Measurements from ENCODE around the gene HHIPL1.
A peak's percentile ranks its signal among the peaks of the same experiment; 100 is the strongest.
"Not testable (repeated sequence)": the region's sequence is repeated elsewhere in the genome, so short reads cannot be mapped to it uniquely, and the experiment has no call there.

Gene HHIPL1

GRCh38 chr14:99632410-99633035, 12.4 kb upstream of the HHIPL1 start:
- DNase-seq: no peak

GRCh38 chr14:99633141-99633540, 11.8 kb upstream of the HHIPL1 start:
- no peak for DNase-seq

DNA sequence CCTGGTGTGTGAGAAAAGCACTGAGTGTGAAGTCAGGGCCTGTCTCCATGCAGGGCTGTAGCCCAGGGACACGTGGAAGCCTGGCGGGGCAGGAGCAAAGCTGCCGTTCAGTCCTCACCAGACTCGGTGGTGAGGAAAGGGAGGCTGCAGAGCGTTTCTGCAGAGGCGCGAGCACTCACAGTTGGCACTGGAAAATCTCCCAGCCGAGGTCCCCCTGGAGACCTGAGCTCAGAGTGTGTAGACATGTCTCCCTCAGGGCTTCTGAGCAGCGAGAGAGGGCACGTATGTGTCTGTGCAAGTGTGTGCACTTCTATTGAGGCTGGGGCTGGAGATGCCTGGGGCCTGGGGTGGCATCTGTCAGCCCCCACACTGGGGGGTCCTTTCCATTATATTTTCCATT, 11.0 kb upstream of the HHIPL1 start:
- DNase-seq: no peak

DNA sequence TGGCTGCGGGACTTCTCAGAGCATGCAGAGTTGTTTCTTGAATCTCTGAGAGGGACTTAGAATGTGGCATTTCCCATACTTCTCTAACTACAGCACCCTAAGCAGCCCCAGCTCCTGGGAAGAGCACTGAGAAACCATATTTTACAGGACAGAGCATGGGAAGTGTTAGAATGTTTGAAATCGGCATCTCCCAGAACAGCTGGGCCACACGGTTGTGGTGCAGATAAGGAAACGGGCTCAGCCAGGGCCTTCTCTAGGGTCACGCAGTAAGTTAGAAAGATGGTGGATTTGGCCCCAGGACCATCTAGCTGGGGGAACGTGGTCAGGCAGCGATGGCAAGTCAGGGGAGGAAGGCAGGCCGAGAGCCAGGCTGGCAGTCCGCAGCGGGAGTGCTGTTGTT, 10.5 kb upstream of the HHIPL1 start:
- DNase-seq: no peak

DNA sequence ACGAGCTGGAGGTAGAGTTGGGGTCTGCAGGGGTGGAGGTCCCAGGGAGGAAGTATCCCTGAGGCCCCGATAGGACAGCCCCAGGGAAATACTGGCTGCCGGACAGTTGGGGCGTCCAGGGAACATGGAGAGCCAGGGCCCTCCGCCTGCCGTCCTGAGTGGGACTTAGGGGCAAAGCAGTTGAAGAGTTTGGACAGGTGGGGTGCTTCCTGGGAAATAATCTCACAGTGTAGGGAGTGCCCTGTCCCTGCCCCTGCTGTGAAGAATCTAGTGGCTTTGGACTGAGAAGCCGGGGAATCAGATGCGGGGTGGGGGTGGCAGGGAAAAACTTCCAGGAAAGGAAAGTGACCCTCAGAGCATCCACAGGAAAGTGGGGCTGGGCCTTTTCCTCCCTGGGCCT, 9.8 kb upstream of the HHIPL1 start:
- DNase-seq: no peak

DNA sequence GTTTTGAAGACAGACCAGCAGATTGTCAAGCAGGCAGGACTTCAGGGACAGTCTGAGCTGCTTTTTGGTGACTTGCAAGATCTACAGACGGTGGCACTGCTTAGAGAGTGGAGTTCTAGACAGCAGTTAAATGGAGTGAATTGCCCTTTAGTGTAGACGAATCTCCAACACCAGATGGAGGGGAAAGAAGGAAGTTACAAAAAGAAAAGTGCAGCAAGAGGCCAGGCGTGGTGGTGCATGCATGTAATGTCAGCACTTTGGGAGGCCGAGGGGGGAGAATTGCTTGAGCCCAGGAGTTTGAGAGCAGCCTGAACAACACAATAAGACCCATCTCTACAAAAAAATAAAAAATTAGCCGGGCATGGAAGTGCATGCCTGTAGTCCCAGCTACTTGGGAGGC, 8.4 kb upstream of the HHIPL1 start:
- no peak for DNase-seq

DNA sequence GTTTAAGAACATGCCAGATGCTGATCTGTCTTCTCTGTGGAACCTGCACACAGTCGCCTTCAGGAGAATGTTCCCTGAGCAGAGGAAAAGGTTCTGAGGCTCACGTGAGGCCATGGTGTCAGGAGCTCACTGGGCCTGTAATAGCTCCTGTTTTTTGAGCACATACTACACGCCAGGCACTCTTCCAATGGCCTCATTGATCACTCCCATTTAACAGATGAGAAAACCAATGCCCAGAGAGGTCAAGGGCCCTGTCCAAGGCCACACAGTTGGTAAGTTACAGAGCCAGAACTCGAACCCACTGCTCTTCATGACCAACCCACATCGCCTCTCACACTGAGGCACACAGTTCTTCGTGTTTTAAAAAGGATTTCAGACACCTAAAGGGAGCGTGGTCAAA, 7.3 kb upstream of the HHIPL1 start:
- no peak for DNase-seq

DNA sequence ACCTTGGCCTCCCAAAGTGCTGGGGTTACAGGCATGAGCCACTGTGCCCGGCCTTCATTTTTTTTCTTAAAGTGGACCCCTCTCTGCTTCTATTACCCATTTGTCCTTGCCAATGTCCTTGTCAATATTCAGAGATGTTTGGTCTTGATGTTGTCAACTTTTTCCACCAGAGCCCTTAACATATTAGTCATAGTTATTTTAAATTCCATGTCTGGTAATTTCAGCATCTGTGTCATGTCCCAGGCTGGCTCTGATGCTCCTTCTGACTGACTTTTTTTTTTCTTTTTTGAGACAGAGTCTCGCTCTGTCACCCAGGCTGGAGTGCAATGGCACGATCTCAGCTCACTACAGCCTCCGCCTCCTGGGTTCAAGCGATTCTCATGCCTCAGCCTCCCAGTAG, 2.2 kb upstream of the HHIPL1 start:
- not testable (repeated sequence) for DNase-seq

- DNase-seq: no peak
Measured at GRCh38 chr14:99643343-99643742, 1.6 kb upstream of the HHIPL1 start.

DNA sequence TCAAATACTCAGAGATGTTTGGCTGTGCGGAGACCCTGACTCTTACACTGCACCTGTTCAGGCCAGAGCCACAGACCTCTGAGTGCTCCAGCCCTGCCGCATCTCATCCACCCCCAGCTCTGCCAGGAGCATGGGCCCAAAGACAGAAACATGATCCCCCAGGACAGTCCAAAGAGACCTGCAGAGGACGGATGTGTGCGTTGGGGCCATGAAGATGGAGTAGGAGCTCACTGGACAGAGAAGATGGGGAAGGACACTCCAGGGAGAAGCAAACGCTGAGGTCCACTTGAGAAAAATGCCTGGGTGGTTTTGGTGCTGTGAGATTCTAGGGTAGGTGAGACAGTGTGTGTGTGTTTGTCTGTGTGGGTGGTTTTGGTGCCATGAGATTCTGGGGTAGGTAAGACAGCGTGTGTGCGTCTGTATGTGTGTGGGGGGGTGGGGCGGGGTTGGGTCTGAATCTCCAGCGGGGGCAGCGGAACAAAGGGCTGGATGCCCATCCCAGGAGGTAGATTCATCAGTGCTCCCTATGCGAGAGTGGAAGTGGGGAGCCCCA, 818 bp upstream of the HHIPL1 start:
- no peak for DNase-seq

DNA sequence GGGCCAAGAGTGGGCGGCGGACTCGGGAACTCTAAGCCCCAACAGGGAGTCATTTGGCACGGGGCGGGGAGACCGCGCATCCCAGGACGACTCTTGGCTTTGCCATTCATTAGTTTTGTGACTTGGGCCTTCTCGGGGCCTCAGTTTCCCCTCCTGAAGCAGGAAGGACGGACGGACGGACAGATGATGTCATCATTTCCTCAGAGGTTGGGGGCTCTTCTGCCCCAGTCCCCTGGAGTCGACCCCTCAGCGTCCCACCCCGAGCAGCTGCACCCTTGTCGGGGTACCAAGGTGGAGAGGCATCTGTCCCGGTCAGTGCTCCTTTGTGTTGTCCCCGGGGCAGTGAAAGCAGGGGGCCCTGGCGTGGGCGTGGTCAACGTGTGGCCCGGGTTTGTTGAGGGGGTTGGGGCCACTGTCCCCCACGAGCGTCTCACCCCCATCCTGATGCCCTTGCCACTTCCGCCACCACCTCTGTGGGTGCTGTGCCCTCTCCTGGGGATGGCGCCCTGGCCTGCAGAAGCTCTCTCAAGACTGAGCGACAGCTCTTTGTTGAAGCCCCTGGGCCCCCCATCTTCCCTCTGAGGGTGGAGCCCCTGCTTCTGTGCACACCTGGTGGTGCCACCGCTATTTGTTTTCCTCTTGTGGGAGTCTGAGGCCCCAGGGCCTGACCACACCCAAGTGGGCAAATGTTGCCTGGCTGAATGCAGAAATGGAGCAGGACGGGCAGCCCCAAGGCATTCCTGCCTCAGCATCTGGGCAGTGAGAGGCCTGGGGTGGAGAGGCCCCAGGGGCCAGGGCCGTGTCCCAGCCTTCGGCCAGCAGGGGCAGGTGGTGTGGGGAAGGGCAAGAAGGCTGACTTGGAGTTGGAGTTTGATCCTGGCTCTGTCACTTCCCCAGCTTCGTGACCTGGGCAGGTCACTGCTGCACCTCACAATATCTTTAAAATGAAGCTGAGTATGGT, 896 bp downstream of the HHIPL1 start:
- no peak for DNase-seq

- DNase-seq: no peak
Measured at GRCh38 chr14:99647411-99647810, 2.5 kb downstream of the HHIPL1 start.

DNA sequence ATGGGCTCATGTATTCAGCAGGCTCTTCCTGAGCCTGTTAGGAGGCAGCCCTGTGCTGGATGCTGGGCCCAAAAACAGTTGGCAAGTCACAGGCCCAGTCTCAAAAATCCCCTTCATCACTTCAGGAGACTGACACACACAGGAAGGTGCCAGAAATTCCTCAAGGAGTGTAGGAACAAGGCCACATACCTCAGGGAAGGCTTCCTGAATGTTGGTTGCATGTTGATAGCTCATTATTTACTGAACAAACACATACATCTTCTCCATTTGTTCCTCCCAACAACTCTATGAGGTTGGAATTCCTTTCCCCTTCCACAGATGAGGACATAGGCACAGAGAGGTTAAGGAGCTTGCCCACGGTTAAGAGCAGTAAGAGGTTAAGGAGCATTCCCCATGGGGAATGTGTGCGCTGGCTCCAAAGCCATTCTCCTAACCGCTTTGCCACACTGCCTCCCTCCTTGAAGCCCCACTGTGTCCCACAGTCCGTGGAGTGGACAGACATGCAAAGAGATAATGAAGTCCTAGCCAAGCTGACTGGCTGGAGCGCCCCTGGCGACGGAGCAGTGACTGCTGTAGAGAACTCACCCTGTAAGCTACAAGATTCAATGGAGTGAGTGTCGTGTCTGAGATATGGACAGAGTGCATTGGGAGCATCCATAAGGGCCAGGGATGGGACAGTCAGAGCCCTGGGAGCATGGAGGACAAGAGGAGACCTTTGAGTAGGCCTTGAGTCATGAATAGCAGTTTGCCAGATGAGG, 3.3 kb downstream of the HHIPL1 start:
- DNase-seq: no peak

GRCh38 chr14:99649219-99649618, 4.3 kb downstream of the HHIPL1 start:
- no peak for DNase-seq

DNA sequence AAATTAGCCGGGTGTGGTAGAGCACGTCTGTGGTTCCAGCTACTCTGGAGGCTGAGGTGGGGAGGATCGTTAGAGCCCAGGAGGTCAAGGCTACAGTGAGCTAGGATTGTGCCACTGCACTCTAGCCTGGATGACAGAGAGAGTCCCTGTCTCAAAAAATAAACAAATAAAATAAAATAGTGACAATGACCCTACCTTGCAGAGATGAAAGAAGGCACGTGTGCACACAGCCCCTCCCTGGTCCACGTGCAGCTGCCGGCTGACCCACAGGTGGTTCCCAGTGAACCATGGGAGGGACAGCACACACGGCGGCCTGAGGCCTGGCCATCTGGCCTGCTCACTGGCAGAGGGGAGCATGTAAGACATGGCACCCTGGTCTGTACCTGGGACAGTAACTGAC, 4.7 kb downstream of the HHIPL1 start:
- DNase-seq: no peak

- no peak for DNase-seq
Measured at GRCh38 chr14:99650189-99650588, 5.3 kb downstream of the HHIPL1 start.

- no peak for DNase-seq
Measured at GRCh38 chr14:99651953-99652746, 7.2 kb downstream of the HHIPL1 start.

DNA sequence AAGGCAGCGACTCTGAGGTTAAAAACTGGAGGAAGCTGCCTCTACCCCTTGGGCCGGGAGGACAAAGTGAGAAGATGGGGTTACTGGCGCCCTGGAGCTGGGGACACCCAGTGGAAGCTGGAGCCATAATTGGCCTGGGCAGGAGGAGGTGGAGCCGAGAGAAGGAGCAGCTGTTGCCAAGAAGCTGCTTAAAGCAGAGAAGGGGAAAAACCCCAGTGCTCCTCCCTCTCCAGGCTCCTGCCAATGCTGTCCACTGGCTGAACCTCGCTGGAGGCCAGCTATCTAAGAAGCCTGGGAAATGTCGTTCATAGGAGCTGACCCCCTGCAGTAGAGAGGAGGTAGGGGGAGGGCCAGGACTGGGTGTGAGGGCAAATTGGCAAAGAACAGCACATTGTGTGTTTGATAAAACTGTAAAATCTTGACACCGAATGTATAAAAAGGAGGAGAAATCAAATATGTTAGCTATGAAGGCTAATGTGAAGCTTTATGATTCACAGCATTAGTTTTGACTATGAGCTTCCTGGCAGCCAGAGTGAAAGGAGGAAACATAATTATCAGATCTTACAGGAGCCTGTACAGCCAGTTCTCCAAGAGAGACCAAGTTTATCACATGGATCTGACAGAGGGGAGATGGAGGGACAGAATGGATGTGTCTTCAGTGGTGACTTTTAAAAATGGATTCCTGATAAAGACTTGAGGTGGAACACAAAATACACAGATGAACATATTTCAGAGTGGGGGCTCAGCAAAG, 9.5 kb downstream of the HHIPL1 start:
- DNase-seq: peak in 23 of 56 donors; percentile 9 to 66 (median 38)

DNA sequence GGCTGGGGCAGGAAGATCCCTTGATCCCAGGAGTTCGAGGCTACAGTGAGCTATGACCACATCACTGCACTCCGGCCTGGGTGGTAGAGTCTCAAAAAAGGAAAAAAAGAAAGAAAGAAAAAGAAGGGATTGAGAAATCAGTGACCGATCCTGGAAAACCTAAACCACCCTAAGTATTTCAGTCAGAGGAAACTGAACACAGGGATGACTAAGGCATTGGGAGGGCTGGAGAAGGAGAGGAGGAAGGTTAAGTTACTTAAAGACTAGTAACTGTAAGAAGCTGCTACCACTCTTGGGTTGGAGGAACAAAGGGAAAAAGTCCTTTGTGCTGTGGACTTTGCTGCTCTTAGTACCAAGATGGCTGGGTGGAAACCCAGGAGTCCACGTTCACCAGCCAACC, 10.6 kb downstream of the HHIPL1 start:
- no peak for DNase-seq

DNA sequence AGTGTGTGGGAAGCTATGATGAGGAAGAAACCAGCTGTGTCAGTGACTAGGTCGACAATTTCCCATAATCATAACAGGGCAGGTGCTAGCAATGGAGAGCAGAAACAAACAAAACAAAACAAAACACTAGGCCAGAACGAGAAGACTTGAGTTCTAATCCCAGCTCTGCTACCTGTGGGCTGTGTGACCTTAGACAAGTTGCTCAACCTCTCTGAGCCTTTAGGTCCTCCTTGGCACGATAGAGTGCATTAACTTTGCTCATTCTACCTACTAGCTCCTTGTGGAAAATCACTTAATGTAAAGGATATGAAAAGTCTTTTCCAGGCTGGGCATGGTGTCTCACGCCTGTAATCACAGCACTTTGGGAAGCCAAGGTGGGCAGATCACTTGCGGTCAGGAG, 11.2 kb downstream of the HHIPL1 start:
- DNase-seq: no peak

Measured in nucleus accumbens (tissue), 56 donors.